HG03108 (cell line): ENCODE data around the gene NDUFS4.
"Not testable (repeated sequence)": the region's sequence is repeated elsewhere in the genome, so short reads cannot be mapped to it uniquely, and the experiment has no call there.

Experiments
- ATAC-seq: cut with Tn5 transposase; IDR thresholded peaks from one replicate; pipeline ENCODE4 v1.9.1; 2021; ENCODE audit warnings: moderate library complexity; ENCODE audit not compliant: unreplicated experiment

Gene NDUFS4

DNA sequence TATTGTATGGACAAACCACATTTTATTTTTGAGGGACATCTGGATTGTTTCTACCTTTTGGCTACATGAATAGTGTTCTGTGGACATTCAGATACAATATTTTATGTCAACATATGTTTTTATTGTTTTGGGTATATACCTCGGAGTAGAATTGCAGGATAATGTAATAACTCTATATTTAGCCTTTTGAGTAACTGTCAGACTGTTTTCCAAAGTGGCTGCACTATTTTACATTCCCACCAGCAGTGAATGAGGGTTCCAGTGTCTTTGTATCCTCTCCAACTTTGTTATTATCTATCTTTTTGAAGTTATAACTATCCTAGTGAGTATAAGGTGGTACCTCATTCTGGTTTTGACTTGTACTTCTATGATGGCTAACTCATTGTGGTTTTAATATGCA lies 11.0 kb downstream of the NDUFS4 start:
- ATAC-seq = no peak

DNA sequence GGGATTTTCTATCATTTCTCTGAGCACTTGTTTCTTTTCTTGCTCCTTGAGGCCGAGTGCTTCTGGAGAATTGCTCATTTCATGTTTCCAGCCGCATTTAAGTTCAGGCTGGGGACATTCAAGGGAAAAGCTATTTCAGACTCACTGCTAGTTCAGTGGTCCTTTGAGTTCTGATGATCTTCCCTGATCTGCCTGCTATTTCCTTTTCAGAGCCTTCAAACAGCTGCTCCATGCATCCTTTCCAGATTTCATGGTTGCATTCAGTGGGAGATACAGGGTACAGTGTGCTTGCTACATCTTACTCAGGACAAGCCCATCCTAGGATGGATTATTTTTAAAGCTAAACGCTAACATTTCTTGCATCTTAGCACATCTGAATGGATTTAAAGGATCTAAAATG lies 14.7 kb downstream of the NDUFS4 start:
- no peak for ATAC-seq

DNA sequence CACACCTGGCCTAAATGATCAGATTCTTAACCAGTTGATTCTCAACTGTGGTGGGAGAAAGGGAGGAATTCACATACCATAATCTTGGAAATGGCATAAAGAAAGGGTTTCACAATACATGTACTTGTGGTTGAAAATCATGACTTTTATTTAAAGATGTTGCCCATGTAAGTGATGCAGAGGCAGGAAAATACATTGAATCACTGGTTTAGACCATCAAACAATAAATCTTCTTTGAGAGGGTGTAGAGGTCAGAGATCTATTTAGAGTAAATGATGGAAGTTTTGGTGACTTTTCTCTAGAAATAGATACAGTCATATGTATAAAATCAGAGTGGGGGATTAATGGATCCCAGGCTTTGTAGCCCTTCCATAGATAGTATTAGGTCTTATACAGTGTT lies 15.4 kb downstream of the NDUFS4 start:
- ATAC-seq = no peak

DNA sequence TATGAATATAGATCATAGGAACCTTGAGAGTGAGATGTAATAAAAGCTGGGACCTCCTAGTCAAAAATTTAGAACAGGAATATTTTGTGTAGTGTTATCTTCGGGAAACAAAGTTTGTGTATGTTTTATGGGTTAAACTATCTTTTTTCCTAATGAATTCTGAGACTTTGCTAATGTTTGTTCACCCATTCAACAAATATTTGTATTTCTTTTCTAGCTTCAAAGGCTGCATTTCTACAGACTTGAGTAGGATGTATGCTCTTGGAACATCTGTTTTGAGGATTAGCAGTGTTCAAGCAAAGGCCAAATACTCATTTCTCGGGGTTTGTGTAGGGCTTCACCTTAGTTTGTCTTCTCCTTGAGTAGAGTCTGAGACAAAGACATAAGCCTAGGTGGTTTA lies 16.2 kb downstream of the NDUFS4 start:
- no peak for ATAC-seq

DNA sequence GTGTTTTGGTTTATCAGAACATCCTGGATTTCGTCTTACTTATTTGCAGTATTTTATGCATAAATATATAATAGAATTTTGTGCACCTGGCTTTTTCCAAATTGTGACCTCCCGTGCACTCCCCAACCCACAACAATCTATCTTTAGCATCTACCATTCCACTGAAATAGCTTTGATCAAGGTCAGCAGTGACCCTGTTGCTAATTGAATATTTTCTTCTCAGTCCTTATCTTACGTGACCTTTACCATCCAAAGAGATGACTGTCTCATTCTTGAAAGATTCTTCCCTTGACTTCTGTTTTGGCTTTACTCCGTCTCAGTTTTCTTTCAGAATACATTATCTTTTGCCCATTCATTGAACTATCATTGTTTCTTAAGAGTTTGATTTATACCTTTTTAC lies 18.4 kb downstream of the NDUFS4 start:
- no peak for ATAC-seq

DNA sequence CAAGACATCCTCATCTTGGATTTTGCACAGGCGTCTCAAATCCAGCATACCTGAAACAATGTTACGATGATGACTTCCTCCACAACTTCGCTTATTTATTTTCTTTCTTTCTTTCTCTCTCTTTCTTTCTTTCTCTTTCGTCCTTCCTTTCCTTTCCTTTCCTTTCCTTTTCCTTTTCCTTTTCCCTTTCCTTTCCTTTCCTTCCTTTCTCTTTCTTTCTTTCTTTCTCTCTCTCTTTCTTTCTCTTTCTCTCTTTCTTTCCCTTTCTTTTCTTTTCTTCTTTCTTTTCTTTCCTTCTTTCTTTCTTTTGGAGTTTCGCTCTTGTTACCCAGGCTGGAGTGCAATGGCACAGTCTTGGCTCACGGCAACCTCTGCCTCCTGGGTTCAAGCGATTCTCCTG lies 20.1 kb downstream of the NDUFS4 start:
- no peak for ATAC-seq

DNA sequence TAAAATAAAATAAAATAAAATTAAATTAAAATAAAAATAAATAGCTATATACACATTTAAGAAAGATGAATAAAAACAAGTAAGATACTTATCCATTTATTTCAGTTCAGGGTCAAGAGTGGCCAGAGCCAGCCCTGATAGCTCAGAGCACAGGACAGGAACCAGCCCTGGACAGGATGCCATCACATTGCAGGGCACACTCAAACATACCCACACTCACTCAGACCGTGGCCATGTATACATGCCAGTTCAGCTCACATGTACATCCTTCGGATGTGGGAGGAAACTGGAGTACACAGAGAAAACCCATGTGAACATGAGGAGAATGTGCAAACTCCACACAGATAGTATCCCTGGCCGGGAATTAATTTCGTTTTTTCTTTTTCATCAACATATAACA lies 21.8 kb downstream of the NDUFS4 start:
- no peak for ATAC-seq

DNA sequence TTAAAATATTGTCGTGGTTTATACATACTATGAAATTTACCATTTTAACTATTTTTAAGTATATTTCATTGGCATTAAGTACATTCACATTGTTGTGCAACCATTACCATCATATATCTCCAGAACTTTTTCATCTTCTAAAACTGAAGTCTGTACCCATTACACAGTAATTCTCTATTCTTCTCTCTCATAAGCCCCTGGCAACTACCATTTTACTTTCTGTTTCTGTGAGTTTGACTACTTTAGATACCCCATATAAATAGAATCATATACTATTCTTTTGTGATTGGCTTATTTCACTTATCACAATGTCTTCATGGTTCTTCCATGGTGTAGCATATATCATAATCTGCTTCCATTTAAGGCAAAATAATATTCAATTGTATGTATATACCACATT lies 30.3 kb downstream of the NDUFS4 start:
- ATAC-seq = no peak

DNA sequence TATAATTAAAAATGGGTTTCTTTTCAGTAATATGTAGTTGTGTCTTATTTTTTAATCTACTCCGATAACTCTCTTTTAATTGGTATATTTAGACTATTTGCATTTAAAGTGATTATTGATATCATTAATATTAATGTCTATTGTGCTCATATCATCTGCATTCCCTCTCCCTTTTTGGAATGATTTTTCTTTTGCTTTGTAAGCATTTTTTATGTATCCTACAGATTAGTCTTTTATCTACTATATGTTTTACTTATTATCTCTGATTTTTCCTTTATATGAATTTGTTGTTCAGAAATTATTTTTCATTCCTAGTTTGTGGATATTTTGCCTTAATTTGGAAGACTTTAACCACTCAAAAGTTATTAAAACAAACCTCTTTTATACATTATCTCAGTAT lies 34.0 kb downstream of the NDUFS4 start:
- no peak for ATAC-seq

DNA sequence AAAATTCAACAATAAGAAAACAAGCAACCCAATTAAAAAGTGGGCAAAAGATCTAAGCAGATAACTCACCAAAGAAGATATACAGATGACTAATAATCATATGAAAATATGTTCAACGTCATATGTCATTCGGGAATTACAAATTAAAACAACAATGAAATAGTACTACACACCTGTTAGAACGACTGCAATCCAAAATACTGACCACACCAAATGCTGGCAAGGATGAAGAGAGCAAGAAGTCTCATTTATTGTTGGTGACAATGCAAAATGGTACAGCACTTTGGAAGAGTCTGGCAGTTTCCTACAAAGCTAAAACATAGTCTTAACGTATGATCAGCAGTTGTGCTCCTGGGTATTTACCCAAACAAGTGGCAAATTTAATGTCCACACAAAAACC lies 37.5 kb downstream of the NDUFS4 start:
- no peak for ATAC-seq

DNA sequence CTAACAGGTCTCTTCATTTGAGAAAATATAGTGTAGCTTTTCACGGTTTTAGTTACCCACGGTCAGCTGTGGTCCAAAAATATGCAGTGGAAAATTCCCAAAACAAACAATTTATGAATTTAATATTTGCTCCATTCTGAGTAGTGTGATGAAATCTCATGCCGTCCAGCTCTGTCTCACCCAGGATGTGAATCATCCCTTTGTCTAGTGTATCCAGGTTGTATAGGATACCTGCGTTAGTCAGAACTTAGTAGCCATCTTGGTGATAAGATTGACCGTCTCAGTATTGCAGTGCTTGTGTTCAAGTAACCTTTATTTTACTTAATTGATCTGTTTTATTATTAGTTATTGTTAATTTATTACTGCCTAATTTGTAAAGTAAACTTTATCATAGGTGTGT lies 41.1 kb downstream of the NDUFS4 start:
- no peak for ATAC-seq

DNA sequence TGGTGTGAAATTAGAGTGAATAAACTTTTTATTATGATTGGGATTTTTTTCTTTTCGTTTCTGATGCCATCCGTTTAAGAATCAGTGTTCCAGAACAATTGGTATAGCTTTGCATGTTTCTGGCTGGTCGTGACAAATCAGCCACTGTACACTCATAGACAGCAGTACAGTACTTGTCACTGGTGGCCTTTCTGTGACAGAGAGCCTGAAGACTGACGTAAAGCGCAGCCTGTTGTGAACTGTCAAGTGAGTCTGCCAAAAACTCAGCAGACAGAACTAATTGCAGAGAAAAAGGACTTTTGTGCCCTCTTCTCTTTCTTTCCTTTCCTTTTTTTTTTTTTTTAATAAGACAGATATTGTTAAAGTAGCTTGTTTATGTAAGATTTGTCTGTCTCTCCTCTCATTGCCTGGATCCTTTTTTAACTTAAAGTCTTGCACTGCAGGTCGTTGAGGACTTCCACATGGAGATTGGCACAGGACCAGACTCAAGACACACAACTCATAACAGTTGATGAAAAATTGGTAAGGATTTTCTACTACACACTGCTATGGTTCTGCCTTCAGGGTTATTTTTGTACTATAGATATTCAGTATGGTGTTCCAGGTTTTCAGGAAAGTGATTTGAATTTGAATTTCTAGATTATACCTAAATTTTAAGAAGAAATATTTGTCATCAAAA lies 42.7 kb downstream of the NDUFS4 start:
- ATAC-seq = no peak

DNA sequence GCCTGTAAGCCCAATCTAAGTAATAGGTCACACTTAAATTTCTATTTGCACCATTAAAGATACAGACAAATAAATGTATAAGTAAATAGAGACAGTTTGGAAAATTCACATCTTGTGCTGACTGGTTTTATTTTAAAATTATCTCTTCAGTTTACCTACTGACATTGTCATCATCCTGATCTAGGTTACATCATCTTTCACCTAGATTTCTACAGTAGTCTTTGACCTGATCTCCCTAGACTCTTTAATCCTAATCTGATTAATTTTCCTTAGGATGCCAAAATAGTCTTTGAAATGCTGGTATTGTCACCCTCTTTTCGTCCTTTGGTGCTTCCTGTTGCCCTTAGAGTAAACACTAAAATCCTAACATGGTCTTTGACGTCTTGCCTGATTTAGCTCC lies 43.9 kb downstream of the NDUFS4 start:
- no peak for ATAC-seq

DNA sequence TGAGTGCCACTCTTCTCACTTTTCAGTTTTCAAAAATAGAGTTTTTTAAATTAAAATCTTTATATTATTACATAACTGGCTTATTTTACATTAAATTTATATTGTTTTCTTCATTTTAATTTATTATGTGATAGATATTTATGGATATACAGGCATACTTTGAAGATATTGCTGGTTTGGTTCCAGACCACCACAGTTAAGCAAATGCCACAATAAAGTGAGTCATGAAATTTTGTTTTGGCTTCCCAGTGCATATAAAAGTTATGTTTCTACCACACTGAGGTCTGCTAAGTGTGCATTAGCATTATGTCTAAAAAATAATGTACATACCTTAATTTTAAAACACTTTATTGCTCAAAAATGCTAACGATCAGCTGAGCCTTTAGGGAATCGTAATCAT lies 47.4 kb downstream of the NDUFS4 start:
- no peak for ATAC-seq

DNA sequence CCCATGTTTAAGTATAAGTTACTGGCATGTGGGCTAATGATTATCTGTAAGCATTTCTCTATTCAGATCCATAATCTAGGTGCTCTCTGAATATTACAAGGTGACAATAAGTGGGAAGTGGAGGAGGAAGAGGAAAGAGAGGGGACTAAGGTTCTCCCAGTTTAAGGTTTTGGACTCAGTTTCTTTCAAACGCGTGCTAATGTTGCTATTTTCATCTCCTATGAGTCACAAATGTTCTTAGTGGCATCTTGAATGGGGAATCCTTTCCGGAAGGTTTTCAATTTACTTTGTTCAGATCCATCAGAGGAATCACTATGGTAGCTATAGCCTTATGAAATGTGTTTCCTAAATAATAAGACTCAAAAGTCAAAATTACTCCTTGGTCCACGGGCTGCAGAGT lies 48.5 kb downstream of the NDUFS4 start:
- ATAC-seq = not testable (repeated sequence)

DNA sequence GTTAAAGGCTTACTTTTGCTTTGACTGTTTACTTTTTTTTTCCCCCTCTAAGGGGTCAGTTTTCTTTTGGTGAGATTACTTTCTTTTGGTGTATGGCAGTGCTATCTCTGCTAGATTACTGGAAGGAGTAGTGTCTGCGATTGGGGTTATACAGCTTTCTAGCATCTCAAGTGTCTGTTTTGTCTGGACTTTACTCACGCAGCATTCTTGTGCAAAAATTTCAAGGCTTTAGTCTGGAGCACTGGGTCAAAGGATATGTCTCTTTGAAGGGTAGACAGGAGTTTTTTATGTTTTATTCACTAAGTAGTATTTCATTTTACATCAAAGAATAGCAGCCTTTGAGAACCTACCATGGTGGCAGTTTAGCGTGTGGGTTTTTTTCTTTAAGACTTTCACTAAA lies 52.6 kb downstream of the NDUFS4 start:
- no peak for ATAC-seq

DNA sequence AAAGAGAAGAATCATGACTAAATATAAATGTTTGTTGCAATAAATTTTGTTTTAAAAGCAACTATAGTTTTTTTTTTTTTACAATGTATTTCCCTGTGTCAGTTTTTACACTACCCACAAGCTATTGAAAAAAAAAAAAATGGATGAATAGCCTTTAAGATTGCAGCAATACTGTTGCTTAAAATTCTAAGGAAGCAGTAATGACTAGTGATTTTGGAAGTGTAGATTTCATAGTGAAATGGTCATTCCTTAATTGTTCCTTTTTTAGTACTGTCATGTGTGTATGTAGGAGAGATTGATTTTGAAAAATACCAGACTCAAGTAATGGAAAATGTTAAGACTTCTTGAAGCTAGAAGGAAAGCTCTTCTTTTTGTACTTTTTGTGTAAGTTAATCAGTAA lies 53.1 kb downstream of the NDUFS4 start:
- ATAC-seq = no peak

DNA sequence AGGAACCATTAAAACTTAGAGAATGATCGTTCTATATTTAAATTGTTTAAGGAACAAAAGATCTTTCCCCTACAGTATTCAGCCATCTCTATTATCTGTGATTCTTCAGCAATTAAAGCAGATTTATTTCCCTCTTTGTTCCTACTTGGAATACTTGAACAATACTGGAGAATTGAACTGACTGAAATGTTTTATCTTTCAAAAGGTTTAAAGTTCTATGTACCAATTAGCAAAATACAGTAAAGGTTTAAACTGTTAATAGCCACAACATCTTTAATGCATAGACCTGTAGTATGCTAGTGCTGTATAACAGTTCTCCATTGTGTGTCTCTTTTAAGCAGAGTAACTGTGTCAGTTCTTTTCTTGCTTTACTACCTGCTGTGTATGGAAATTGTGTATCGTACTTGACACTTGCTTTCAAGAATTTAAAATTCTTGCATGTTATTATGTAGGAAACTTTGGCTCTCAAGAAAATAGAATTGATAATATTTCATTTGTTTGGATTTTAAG lies 54.0 kb downstream of the NDUFS4 start:
- no peak for ATAC-seq

DNA sequence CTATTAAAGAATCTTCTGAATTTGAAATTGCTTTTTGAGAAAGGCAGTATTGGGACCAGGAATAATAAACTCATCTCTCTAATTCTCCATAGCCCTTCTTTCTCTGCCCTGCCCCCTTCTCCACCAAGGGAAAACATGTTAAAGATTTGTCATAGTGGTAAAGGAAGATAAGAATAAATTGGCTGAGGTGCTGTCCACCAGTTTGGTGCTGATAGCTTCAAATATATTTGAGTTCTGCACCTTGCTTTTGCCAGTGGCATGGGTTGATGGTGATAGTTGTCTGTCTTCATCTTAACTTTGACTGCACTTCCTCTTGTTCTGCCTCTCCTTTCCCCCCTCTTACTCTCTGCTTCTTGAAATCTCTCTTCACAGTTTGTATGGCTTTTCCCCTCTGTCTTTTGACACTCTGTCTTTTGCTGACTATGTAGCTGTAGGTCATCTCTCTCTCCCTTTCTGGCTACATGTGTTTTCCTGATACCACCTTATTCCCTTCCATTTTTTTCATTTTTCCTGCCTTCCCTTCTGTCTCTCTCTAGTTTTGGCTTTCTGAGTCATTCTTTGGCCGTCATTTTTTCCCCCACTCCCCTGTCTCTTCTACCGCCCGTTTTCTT lies 56.6 kb downstream of the NDUFS4 start:
- no peak for ATAC-seq

DNA sequence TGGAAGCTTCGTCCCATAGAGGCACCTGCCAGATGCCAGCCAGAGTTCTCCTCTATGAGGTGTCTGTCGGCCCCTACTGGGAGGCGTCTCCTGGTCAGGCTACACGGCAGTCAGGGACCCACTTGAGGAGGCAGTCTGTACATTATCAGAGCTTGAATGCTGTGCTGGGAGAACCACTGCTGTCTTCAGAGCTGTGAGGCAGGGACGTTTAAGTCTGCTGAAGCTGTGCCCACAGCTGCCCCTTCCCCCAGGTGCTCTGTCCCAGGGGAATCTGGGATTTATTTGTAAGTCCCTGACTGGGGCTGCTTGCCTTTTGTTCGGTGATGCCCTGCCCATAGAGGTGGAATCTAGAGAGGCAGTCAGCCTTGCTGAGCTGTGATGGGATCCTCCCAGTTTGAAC lies 70.8 kb downstream of the NDUFS4 start:
- ATAC-seq = no peak

DNA sequence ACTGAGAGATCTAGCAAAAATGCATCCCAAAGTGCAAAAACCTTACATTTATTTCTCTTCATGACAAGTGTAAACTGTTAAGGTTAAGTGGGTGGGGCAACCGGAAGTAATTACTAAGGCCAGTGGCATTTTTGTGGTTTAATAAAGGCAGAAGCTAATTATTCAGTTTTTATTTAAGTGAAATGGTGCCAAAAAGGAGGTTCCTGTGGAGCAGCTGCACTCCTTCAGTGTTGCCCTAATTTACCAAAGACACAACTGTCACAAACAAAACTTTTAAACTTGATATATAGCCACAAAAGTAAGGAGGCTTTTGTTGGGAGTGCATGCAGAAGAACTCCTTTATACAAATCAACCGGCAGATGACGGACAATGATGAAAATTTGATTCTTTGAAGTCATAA lies 81.6 kb downstream of the NDUFS4 start:
- ATAC-seq = no peak

DNA sequence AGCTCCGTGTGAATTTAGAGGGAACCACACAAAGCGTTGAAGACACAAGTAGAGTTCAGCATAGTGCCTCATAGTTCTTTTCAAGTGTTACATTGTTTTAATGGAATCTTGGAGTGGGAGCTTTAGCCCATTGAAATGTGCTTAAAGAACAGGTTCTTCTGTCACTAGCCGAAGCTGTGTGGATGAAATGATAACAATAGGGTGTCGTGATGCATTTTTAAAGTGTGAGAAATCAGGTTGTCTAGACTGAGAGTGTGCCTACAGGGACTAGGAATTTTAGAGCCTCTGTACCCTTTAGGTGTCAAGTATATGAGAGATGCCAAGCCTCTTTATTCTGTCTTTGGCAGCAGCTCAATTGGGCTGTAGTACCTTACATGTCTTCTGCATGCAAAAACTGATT lies 83.0 kb downstream of the NDUFS4 start:
- no peak for ATAC-seq

DNA sequence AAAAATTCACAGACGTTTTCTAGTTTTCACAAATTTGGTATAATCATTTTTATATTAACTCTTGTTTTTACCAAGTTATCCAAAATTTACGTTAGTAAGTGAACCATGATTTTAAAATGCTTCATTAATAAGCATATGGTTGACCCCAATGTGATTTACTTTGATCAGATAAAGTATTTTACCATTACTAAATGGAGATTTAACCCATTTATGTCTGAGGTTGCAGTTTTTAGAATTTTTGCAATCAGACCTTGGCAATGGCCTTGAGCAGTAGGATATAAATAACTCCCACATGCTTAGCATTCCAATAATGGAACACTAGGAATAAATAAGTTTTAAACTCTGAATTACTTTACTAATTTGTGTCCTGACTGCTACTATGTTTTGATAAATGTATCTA lies 84.6 kb downstream of the NDUFS4 start:
- no peak for ATAC-seq
